ENCODE data around the gene GPC6. TPM values are rescaled to one million over a fixed set of nuclear protein-coding genes. Genes with fewer than 3 reads are reported as not detected.

Gene GPC6
- polyA plus RNA-seq, 1 of the 3 experiments (the other 2 are of a cell fraction): 6.7 TPM

GRCh38 chr13:93268327-93269028 lies 41.9 kb downstream of the GPC6 start:
- H3K36me3 ChIP-seq (replicated peaks in 1 of 2; ENCODE audit: control insufficient read depth in 1 of 2, insufficient read depth in 2 of 2, low read length in 1 of 2): no peaks in the 10 kb centered on the region
- no peak overlapping the region for H3K4me3 ChIP-seq (ENCODE audit: low read depth in 2 of 2, low read length in 1 of 2)
- peaks cover 12 to 16% of the 10 kb centered on the region in 2 experiments; a peak in 3 of 4 replicates for H3K4me1 ChIP-seq (ENCODE audit: control insufficient read depth in 1 of 2, insufficient read depth in 2 of 2, low read depth in 1 of 2, low read length in 1 of 2)
- H3K27ac ChIP-seq (ENCODE audit: low read depth in 2 of 2, low read length in 1 of 2): no peak overlapping the region
- peaks cover 3% of the 10 kb centered on the region; the same call in 1 of the 2 replicates for H3K79me2 ChIP-seq (ENCODE audit: insufficient read depth)
- WGBS (ENCODE audit: low lambda C conversion rate): 82% methylated on average over 7 of the region's 7 CpGs
- H4K20me1 ChIP-seq (ENCODE audit: insufficient read depth): no peaks in the 10 kb centered on the region
- no peaks in the 10 kb centered on the region for H3K27me3 ChIP-seq (ENCODE audit: insufficient read depth)
- no peak overlapping the region for H3K4me2 ChIP-seq
- H3K9ac ChIP-seq: no peak overlapping the region
- no peaks in the 10 kb centered on the region for H3K9me2 ChIP-seq
- DNase-seq: no peak
- no peaks in the 10 kb centered on the region for H3K9me3 ChIP-seq
- no peaks in the 10 kb centered on the region for H3F3A ChIP-seq (replicated peaks; ENCODE audit: insufficient read depth)
- CTCF ChIA-PET: interaction anchor here (1.4 to 3.0 kb wide), 2 partner anchors 10 to 19 kb away, joined by 4 to 7 read pairs; no protein-coding TSS in a partner anchor
- H2AFZ ChIP-seq (ENCODE audit: low read depth): no peak overlapping the region
- TF ChIP-seq MXI1 (IDR thresholded peaks at IDR 0.05; ENCODE audit: low read depth, low read length): no peak
- no peak for TF ChIP-seq GATA2 (CRISPR knock-in tag; IDR thresholded peaks at IDR 0.05)
- TF ChIP-seq NRF1 (IDR thresholded peaks at IDR 0.05; ENCODE audit: low read depth, low read length): no peak
- TF ChIP-seq EZH2phosphoT487 (IDR thresholded peaks at IDR 0.05; ENCODE audit: borderline replicate concordance, low read depth): no peak
- no peak for TF ChIP-seq EP300 (IDR thresholded peaks at IDR 0.05; ENCODE audit: borderline replicate concordance in 1 of 2, low read depth in 1 of 2, low read length in 1 of 2)
- no peak for TF ChIP-seq FOXJ3 (CRISPR knock-in tag; IDR thresholded peaks at IDR 0.05)
- no peak for TF ChIP-seq JUND (IDR thresholded peaks at IDR 0.05)
- TF ChIP-seq POLR2AphosphoS5 (IDR thresholded peaks at IDR 0.05; ENCODE audit: low read depth, low read length): no peak
- TF ChIP-seq, protein P1, sequence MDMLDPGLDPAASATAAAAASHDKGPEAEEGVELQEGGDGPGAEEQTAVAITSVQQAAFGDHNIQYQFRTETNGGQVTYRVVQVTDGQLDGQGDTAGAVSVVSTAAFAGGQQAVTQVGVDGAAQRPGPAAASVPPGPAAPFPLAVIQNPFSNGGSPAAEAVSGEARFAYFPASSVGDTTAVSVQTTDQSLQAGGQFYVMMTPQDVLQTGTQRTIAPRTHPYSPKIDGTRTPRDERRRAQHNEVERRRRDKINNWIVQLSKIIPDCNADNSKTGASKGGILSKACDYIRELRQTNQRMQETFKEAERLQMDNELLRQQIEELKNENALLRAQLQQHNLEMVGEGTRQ (IDR thresholded peaks at IDR 0.05; ENCODE audit: borderline replicate concordance, low read depth, low read length): no peak
- TF ChIP-seq, protein P2, sequence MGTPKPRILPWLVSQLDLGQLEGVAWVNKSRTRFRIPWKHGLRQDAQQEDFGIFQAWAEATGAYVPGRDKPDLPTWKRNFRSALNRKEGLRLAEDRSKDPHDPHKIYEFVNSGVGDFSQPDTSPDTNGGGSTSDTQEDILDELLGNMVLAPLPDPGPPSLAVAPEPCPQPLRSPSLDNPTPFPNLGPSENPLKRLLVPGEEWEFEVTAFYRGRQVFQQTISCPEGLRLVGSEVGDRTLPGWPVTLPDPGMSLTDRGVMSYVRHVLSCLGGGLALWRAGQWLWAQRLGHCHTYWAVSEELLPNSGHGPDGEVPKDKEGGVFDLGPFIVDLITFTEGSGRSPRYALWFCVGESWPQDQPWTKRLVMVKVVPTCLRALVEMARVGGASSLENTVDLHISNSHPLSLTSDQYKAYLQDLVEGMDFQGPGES (IDR thresholded peaks at IDR 0.05; ENCODE audit: low read depth, low read length): no peak
- no peak for TF ChIP-seq RXRA (IDR thresholded peaks at IDR 0.05; ENCODE audit: borderline replicate concordance, low read depth)
- no peak for TF ChIP-seq TCF12 (IDR thresholded peaks at IDR 0.05)
- no peak for TF ChIP-seq FOXM1 (IDR thresholded peaks at IDR 0.05; ENCODE audit: low read depth)
- TF ChIP-seq RCOR1 (IDR thresholded peaks at IDR 0.05; ENCODE audit: low read length): no peak
- no peak for TF ChIP-seq ELF1 (IDR thresholded peaks at IDR 0.05)
- no peak for TF ChIP-seq TAF1 (IDR thresholded peaks at IDR 0.05; ENCODE audit: borderline replicate concordance, low read depth, low read length)
- POLR2A ChIA-PET: no interaction called here
